Measurements from ENCODE around the gene NR2E1.
A peak's percentile ranks its signal among the peaks of the same experiment; 100 is the strongest.

Gene NR2E1

DNA sequence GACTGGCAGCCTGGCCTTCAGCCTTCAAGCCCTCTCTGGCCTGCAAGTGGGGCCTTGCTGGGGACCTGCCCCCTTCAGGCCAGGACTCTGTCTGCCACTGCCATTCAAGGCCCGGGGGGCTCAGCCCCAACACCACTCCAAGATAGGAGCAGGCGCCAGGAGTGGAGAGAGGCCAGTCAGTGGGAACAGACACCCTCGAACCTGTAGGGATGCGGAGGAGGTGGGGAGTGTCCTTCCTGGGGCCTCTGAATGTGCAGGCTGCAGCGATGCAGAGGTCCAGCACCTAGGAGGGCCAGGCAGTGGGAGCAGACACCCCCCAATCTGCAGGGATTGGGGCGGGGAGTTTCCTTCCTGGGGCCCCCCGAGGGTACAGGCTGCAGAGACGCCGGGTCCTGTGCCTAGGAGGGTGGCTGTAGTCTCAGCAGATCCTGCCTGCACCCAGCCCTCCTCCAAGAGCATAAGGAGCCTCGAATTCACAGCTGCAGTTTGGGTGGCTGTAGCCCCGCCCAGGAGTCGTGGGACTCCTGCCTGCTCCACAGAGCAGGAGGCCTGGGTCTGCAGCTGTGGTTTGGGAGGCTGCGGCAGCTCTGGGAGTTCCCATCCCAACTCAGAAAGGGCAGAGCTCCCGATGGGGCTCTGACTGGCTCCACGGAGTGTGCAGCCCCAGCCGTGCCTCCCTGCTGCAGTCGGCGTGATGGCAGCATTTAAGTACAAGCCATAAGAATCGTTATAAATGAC is 33.1 kb downstream of the NR2E1 start:
- TF ChIP-seq, protein P1, sequence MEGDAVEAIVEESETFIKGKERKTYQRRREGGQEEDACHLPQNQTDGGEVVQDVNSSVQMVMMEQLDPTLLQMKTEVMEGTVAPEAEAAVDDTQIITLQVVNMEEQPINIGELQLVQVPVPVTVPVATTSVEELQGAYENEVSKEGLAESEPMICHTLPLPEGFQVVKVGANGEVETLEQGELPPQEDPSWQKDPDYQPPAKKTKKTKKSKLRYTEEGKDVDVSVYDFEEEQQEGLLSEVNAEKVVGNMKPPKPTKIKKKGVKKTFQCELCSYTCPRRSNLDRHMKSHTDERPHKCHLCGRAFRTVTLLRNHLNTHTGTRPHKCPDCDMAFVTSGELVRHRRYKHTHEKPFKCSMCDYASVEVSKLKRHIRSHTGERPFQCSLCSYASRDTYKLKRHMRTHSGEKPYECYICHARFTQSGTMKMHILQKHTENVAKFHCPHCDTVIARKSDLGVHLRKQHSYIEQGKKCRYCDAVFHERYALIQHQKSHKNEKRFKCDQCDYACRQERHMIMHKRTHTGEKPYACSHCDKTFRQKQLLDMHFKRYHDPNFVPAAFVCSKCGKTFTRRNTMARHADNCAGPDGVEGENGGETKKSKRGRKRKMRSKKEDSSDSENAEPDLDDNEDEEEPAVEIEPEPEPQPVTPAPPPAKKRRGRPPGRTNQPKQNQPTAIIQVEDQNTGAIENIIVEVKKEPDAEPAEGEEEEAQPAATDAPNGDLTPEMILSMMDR (IDR thresholded peaks at IDR 0.05; ENCODE audit: extremely low read depth, missing control alignments): no peak
- no peak for DNase-seq (ENCODE audit: low spot score)

DNA sequence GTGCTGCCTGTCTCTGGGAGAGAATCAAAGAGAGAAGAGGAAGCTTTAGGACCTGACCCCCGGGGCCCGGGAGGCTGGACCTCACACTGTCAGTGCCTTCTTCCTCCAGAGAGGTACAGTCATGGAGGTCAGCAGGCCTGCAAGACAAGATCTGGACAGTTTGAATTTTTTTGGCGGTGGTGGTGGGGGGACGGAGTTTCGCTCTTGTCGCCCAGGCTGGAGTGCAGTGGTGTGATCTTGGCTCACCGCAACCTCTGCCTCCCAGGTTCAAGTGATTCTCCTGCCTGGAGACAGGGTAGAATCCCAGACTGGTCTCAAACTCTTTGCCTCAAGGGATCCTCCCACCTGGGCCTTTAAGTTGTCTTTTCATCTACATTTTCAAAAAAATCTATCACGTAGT is 34.4 kb downstream of the NR2E1 start:
- TF ChIP-seq, protein P1 (IDR thresholded peaks at IDR 0.05; ENCODE audit: extremely low read depth, missing control alignments): no peak
- no peak for DNase-seq (ENCODE audit: low spot score)

DNA sequence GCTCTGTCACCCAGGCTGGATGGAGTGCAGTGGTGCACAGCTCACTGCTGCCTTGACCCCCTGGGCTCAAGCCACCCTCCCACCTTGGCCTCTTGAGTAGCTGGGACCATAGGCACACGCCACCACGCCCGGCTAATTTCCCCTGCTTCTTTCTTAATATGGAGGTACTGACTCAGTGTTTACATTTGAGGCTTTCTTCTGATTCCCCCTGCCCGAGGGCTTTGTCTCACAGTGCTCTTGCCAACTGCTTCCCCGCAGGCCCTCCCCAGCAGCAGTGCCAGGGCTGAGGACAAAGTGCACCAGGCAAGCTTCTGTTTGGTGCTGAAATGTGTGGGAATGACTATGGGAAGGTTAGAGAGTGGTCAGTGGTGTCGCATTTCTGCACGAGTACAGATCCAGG is 34.8 kb downstream of the NR2E1 start:
- no peak for DNase-seq (ENCODE audit: low spot score)
- TF ChIP-seq, protein P1 (IDR thresholded peaks at IDR 0.05; ENCODE audit: extremely low read depth, missing control alignments): no peak

DNA sequence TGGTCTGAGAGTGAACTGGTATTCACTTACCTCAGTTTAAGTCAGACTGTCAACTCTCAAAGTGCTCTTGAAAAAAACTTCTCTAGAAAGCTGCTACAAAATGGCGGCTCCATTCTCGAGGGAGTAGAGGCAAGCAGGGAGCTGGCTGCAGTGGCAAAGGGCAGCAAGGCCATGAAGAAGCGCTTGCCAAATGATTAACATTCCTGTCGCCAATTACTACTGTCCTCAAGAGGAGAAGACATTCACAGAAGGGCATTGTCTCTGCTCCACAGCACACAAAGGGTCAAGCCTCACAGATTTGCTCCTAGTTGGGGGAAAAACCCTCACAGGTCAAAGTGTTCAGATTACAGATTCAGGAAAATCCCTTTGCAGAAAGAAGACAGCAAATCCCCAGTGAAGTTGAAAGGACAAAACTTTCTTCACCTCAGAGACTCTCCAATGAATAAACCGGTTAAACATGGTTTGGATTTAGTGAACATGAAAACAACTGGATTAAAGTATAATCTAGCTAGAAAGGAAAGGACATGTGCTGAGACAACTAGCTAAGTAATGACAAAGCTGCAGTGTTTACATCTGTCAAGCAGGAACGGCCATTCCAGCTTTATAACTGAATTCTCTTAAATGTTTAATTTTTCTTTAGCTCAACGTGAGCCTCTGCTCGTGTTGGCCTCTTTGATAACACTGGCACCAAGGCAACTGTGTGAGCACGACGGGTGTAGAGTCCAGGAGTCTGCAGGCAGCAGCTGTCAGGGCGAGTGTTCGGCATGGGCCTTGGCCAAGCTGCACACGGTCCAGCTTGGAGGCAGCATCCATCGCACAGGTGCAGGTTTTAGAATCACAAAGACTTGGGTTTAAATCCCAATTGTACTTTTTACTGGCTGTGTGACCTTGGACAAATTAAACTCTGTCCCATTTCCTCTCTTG is 37.6 kb downstream of the NR2E1 start:
- TF ChIP-seq, protein P1 (IDR thresholded peaks at IDR 0.05; ENCODE audit: extremely low read depth, missing control alignments): no peak
- DNase-seq (ENCODE audit: low spot score): peak; percentile 41

DNA sequence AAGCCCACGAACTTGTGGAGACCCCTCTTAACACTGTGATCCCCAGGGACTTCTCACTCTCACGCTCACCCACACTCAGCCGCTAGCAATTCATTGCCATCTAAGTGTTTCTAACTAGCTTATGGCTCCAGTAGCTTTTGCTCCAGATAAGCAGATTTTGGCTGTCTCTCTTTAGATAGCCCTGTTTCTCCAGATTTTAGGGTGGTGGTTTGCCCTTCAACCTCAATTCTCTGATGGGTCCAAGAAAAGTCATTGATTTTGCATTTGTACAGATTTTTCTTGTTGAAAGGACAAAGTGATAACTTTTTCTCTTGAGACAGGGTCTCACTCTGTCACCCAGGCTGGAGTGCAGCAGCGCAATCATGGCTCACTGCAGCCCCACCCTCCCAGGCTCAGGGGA is 41.2 kb downstream of the NR2E1 start:
- TF ChIP-seq, protein P1 (IDR thresholded peaks at IDR 0.05; ENCODE audit: extremely low read depth, missing control alignments): no peak
- no peak for DNase-seq (ENCODE audit: low spot score)

DNA sequence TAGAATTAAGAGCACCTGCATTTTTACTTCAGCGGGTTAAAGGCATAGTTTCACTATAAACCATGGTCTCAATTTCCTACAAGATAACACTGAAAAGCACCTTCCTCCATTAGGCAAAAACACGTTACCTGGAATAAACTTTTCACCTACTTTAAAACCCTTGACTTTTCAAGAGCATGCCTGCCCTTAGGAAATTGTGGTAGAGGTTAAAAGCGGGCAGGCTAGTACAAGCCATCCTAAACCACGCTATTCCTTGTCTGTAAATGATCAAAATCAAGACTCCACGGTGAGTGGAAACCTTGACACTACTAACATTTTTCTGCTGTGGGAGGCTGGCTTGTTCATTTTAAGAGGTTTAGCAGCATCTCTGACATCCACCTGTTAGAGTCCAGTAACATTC is 43.9 kb downstream of the NR2E1 start:
- no peak for DNase-seq (ENCODE audit: low spot score)
- TF ChIP-seq, protein P1 (IDR thresholded peaks at IDR 0.05; ENCODE audit: extremely low read depth, missing control alignments): no peak

DNA sequence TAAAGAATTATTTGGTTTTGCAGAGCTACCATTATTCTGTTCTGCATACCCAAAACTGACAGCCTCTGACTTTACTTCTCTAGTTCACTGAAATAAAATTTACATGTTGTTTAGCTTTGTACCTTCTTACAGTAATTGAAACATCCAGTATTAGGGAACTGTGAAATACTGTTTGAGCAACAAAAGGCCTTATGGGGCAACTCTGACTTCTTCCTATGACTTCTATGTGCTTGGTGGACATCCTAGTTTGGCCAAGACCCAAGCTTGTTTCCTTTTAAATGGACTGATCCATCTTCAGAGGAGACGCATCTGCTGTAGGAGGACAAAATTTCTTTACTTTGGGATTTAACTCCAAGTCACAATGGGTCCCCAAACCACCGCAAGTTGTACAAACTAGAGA is 44.7 kb downstream of the NR2E1 start:
- DNase-seq (ENCODE audit: low spot score): no peak
- TF ChIP-seq, protein P1 (IDR thresholded peaks at IDR 0.05; ENCODE audit: extremely low read depth, missing control alignments): no peak

Measured in GM20000 (cell line).